Measurements from ENCODE around the gene LNPK. TPM values are rescaled to one million over a fixed set of nuclear protein-coding genes. Genes with fewer than 3 reads are reported as not detected.
"Not testable (repeated sequence)": the region's sequence is repeated elsewhere in the genome, so short reads cannot be mapped to it uniquely, and the experiment has no call there.

The LNPK gene
- total RNA-seq, 2 experiments from 2014 or later: 41.9 to 44.7 TPM

DNA sequence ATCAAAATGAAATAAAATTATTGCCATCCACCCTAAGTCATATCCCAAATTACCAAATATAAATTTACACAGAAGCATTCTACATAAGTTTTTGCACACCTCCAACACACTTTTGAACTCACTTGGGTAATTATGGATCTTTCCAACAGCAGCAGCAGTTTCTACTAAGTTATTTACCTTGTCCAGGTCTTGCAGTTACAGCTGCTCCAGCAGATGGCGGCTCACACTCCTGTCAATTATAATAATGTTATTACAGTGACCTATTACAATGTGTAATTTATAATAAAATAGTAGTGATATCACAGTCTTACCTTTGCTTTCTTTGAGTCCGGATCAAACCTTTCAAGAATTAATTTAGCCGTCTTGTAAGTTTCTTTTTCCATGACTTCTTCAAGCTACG, 37.9 kb downstream of the LNPK start:
- H3K4me1 Mint-ChIP-seq (ENCODE audit: low read depth): no peaks in the 10 kb centered on the region
- H3K27me3 Mint-ChIP-seq: no peaks in the 10 kb centered on the region
- ATAC-seq (no peak), DNase-seq (no peak)
- no peak overlapping the region for H3K4me3 Mint-ChIP-seq
- no peak overlapping the region for H3K27ac Mint-ChIP-seq
- intact Hi-C loops (cut with micrococcal nuclease): no loop called here
- TF ChIP-seq, protein P1, sequence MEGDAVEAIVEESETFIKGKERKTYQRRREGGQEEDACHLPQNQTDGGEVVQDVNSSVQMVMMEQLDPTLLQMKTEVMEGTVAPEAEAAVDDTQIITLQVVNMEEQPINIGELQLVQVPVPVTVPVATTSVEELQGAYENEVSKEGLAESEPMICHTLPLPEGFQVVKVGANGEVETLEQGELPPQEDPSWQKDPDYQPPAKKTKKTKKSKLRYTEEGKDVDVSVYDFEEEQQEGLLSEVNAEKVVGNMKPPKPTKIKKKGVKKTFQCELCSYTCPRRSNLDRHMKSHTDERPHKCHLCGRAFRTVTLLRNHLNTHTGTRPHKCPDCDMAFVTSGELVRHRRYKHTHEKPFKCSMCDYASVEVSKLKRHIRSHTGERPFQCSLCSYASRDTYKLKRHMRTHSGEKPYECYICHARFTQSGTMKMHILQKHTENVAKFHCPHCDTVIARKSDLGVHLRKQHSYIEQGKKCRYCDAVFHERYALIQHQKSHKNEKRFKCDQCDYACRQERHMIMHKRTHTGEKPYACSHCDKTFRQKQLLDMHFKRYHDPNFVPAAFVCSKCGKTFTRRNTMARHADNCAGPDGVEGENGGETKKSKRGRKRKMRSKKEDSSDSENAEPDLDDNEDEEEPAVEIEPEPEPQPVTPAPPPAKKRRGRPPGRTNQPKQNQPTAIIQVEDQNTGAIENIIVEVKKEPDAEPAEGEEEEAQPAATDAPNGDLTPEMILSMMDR (IDR thresholded peaks at IDR 0.05): no peak
- peaks cover 5% of the 10 kb centered on the region for H3K9me3 Mint-ChIP-seq
- ChIA-PET POLR2A (no interaction called here), CTCF (no interaction called here)
- H3K36me3 Mint-ChIP-seq (ENCODE audit: low read depth): peaks cover 55% of the 10 kb centered on the region

DNA sequence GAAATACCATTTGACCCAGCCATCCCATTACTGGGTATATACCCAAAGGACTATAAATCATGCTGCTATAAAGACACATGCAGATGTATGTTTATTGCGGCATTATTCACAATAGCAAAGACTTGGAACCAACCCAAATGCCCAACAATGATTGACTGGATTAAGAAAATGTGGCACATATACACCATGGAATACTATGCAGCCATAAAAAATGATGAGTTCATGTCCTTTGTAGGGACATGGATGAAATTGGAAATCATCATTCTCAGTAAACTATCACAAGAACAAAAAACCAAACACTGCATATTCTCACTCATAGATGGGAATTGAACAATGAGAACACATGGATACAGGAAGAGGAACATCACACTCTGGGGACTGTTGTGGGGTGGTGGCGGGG, 38.9 kb downstream of the LNPK start:
- CTCF ChIA-PET; H3K27ac Mint-ChIP-seq; intact Hi-C loops (cut with micrococcal nuclease); ATAC-seq; H3K27me3 Mint-ChIP-seq; H3K4me1 Mint-ChIP-seq (ENCODE audit: low read depth); H3K9me3 Mint-ChIP-seq; H3K4me3 Mint-ChIP-seq; POLR2A ChIA-PET; DNase-seq: not testable (repeated sequence)
- H3K36me3 Mint-ChIP-seq (ENCODE audit: low read depth): peaks cover 64% of the 10 kb centered on the region

DNA sequence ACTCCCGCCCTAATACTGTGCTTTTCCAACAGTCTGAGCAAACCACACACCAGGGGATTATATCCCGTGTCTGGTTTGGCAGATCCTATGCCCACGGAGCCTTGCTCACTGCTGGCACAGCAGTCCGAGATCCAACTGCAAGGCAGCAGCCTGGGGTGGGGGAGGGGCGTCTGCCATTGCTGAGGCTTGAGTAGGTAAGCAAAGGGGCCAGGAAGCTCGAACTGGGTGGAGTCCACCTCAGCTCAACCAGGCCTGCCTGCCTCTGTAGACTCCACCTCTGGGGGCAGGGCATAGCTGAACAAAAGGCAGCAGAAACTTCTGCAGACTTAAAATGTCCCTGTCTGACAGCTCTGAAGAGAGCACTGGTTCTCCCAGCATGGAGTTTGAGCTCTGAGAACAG, 44.2 kb downstream of the LNPK start:
- Mint-ChIP-seq H3K9me3 (peaks cover 3% of the 10 kb centered on the region), H3K36me3 (ENCODE audit: low read depth) (peaks cover 70% of the 10 kb centered on the region)
- CTCF ChIA-PET: no interaction called here

DNA sequence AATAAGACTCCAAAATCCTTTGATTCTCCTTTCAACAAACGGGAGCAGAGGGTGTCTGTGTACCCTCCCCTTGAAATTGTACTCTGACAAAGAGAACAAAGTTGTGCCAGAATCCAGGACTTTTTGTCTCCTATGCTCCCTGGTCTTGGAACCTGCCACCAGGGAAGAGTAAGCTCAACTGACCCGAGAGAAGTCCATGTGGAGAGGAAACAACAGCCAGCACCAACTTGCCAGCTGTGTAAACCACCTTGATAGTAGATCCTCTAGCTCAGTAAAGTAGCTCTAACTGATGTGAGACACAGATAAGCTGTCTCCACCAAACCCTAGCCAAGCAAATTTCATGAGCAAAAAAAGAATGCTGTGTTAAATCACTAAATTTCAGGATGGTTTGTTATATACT, 46.9 kb downstream of the LNPK start:
- peaks cover 2% of the 10 kb centered on the region for H3K9me3 Mint-ChIP-seq
- POLR2A ChIA-PET: no interaction called here
- intact Hi-C loops (cut with micrococcal nuclease): no loop called here
- no peaks in the 10 kb centered on the region for H3K4me1 Mint-ChIP-seq (ENCODE audit: low read depth)
- H3K27me3 Mint-ChIP-seq: no peaks in the 10 kb centered on the region
- DNase-seq (no peak), ATAC-seq (no peak)
- CTCF ChIA-PET: no interaction called here
- peaks cover 58% of the 10 kb centered on the region for H3K36me3 Mint-ChIP-seq (ENCODE audit: low read depth)
- TF ChIP-seq, protein P1 (IDR thresholded peaks at IDR 0.05): no peak
- no peak overlapping the region for H3K27ac Mint-ChIP-seq
- no peak overlapping the region for H3K4me3 Mint-ChIP-seq

More for the DNA sequence above, 44.2 kb downstream of the LNPK start:
- intact Hi-C loops (cut with micrococcal nuclease): no loop called here
- POLR2A ChIA-PET: interaction anchor here (0.7 kb wide), 1 partner anchor 68 kb away, joined by 3 read pairs; no protein-coding TSS in a partner anchor
- no peak overlapping the region for H3K4me3 Mint-ChIP-seq
- no peak for ATAC-seq
- TF ChIP-seq, protein P1 (IDR thresholded peaks at IDR 0.05): no peak
- no peak for DNase-seq
- no peaks in the 10 kb centered on the region for H3K4me1 Mint-ChIP-seq (ENCODE audit: low read depth)
- H3K27ac Mint-ChIP-seq: no peak overlapping the region
- H3K27me3 Mint-ChIP-seq: no peaks in the 10 kb centered on the region

DNA sequence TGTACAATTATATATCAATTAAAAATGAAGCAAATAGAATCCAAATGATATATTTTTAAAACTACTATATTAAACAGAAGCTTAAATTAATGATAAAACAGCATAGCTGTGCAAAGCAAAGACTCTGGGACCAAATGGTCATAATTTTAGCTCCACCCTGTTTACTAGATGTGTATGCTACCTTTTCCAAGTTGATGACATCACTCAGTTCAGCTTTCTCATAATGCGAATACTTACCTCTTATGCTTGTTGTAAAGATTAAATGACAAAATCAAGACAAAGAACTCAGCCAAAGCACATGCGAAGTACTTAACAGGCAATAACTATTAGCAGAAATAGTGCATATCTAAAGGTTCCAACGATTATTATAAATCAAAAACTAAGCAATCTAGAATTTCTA, 51.6 kb downstream of the LNPK start:
- ChIA-PET POLR2A (no interaction called here), CTCF (no interaction called here)
- Mint-ChIP-seq H3K27ac (no peak overlapping the region), H3K4me3 (no peak overlapping the region), H3K9me3 (peaks cover 2% of the 10 kb centered on the region), H3K27me3 (no peaks in the 10 kb centered on the region), H3K4me1 (ENCODE audit: low read depth) (no peaks in the 10 kb centered on the region), H3K36me3 (ENCODE audit: low read depth) (peaks cover 27% of the 10 kb centered on the region)
- ATAC-seq: no peak
- no peak for DNase-seq
- TF ChIP-seq, protein P1 (IDR thresholded peaks at IDR 0.05): no peak
- intact Hi-C loops (cut with micrococcal nuclease): no loop called here

DNA sequence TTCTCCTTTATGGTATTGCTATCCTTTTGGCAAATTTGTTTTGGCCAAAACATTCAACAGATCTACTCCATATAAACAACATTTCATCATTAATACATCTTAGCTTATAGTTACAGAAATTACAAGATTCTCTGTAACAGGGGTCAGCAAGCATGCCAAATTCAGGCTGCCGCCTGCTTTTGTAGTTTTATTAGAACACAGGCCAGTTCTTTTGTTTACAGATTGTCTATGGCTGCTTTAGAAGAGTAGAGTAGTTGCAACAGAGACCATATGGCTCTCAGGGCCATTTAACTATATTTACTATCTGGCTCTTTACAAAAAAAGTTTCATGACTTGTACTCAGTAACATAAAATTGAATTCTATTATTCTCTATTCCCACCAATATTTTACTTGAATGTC, 53.9 kb downstream of the LNPK start:
- Mint-ChIP-seq H3K27me3 (no peaks in the 10 kb centered on the region), H3K4me1 (ENCODE audit: low read depth) (no peaks in the 10 kb centered on the region), H3K4me3 (no peak overlapping the region), H3K9me3 (peaks cover 2% of the 10 kb centered on the region), H3K36me3 (ENCODE audit: low read depth) (peaks cover 31% of the 10 kb centered on the region), H3K27ac (no peak overlapping the region)
- no peak for DNase-seq
- TF ChIP-seq, protein P1 (IDR thresholded peaks at IDR 0.05): no peak
- ChIA-PET POLR2A (no interaction called here), CTCF (no interaction called here)
- no peak for ATAC-seq
- intact Hi-C loops (cut with micrococcal nuclease): no loop called here

Measured in activated CD8-positive, alpha-beta T cell treated with anti-CD3 and anti-CD28 coated beads for 36 hours (primary cell).